ENCODE results near the gene AP2A2.

GRCh38 chr11:947744-948143 is 22.1 kb downstream of the AP2A2 start:
- TF ChIP-seq, protein P1, sequence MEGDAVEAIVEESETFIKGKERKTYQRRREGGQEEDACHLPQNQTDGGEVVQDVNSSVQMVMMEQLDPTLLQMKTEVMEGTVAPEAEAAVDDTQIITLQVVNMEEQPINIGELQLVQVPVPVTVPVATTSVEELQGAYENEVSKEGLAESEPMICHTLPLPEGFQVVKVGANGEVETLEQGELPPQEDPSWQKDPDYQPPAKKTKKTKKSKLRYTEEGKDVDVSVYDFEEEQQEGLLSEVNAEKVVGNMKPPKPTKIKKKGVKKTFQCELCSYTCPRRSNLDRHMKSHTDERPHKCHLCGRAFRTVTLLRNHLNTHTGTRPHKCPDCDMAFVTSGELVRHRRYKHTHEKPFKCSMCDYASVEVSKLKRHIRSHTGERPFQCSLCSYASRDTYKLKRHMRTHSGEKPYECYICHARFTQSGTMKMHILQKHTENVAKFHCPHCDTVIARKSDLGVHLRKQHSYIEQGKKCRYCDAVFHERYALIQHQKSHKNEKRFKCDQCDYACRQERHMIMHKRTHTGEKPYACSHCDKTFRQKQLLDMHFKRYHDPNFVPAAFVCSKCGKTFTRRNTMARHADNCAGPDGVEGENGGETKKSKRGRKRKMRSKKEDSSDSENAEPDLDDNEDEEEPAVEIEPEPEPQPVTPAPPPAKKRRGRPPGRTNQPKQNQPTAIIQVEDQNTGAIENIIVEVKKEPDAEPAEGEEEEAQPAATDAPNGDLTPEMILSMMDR (IDR thresholded peaks at IDR 0.05; ENCODE audit: low read depth, low read length, poor library complexity, severe bottlenecking): no peak
- TF ChIP-seq EZH2phosphoT487 (IDR thresholded peaks at IDR 0.05; ENCODE audit: borderline replicate concordance, low read length): no peak
